ENCODE measurements around the gene FNBP1L.

Gene FNBP1L

GRCh38 chr1:93599479-93599878 lies 151.6 kb downstream of the FNBP1L start:
- Histone ChIP-seq H3K9me3 (ENCODE audit: control insufficient read depth, insufficient read depth, low read length) (no peaks in the 10 kb centered on the region), H3K27ac (ENCODE audit: low read depth, low read length) (no peak overlapping the region), H3K36me3 (ENCODE audit: control insufficient read depth, insufficient read depth, low read length) (no peaks in the 10 kb centered on the region), H3K4me3 (ENCODE audit: low read depth, low read length) (no peak overlapping the region), H3K4me1 (ENCODE audit: control insufficient read depth, insufficient read depth, low read length) (peaks cover 30% of the 10 kb centered on the region), H3K27me3 (ENCODE audit: control insufficient read depth, insufficient read depth, low read length) (no peaks in the 10 kb centered on the region), H3K9ac (ENCODE audit: low read depth, low read length) (no peak overlapping the region)

- peaks cover 18% of the 10 kb centered on the region for H3K4me1 ChIP-seq (ENCODE audit: control insufficient read depth, insufficient read depth, low read length)
- H3K27ac ChIP-seq (ENCODE audit: low read depth, low read length), result no peak overlapping the region
- no peaks in the 10 kb centered on the region for H3K9me3 ChIP-seq (ENCODE audit: control insufficient read depth, insufficient read depth, low read length)
- no peaks in the 10 kb centered on the region for H3K36me3 ChIP-seq (ENCODE audit: control insufficient read depth, insufficient read depth, low read length)
- H3K4me3 ChIP-seq (ENCODE audit: low read depth, low read length), result no peak overlapping the region
- H3K27me3 ChIP-seq (ENCODE audit: control insufficient read depth, insufficient read depth, low read length), result no peaks in the 10 kb centered on the region
- no peak overlapping the region for H3K9ac ChIP-seq (ENCODE audit: low read depth, low read length)
These were observed 152.7 kb downstream of the FNBP1L start for GRCh38 chr1:93600663-93601062.

DNA sequence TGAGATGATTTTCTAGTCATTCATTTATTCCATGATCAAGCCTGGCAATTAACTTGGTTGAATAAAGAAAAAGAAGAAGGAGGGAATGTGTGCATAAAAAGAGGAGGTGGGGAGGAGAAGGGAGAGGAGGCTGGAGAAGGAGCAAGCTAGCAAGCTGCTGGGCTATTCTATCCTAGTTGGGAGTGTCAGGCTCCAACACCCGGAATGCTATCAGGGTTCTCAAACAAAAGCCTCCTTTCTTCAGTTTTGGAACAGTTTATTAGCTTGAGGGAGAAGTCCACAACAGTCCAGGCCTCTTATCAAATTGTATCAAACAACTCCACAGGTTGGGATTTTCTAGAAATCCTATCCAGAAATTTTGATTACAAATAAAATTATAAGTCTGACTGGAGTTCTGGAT lies 153.8 kb downstream of the FNBP1L start:
- Histone ChIP-seq H3K27ac (ENCODE audit: low read depth, low read length) (no peak overlapping the region), H3K9me3 (ENCODE audit: control insufficient read depth, insufficient read depth, low read length) (no peaks in the 10 kb centered on the region), H3K9ac (ENCODE audit: low read depth, low read length) (no peak overlapping the region), H3K27me3 (ENCODE audit: control insufficient read depth, insufficient read depth, low read length) (no peaks in the 10 kb centered on the region), H3K4me3 (ENCODE audit: low read depth, low read length) (no peak overlapping the region), H3K4me1 (ENCODE audit: control insufficient read depth, insufficient read depth, low read length) (peaks cover 10% of the 10 kb centered on the region; the same call in 1 of the 2 replicates), H3K36me3 (ENCODE audit: control insufficient read depth, insufficient read depth, low read length) (no peaks in the 10 kb centered on the region)

DNA sequence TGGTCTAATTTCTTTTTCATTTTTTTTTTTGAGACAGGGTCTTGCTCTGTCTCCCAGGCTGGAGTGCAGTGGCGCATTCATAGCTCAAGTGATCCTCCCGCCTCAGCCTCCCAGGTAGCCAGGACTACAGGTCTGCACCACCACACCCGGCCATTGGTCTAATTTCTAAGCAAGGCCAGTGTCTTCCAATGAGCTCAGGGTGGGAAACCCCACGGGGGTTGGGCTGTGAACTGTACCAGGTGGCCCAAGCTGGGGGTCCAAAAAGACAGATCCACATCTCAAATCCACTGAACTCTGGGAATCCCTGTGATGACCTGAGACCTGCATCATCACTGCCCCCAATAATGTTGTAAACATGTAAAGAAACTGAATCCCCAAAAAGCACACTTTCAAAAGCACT lies 154.2 kb downstream of the FNBP1L start:
- H3K36me3 ChIP-seq (ENCODE audit: control insufficient read depth, insufficient read depth, low read length), result no peaks in the 10 kb centered on the region
- H3K9me3 ChIP-seq (ENCODE audit: control insufficient read depth, insufficient read depth, low read length), result no peaks in the 10 kb centered on the region
- H3K27me3 ChIP-seq (ENCODE audit: control insufficient read depth, insufficient read depth, low read length), result no peaks in the 10 kb centered on the region
- H3K4me3 ChIP-seq (ENCODE audit: low read depth, low read length), result no peak overlapping the region
- H3K4me1 ChIP-seq (ENCODE audit: control insufficient read depth, insufficient read depth, low read length), result peaks cover 10% of the 10 kb centered on the region; the same call in 1 of the 2 replicates
- no peak overlapping the region for H3K27ac ChIP-seq (ENCODE audit: low read depth, low read length)
- no peak overlapping the region for H3K9ac ChIP-seq (ENCODE audit: low read depth, low read length)

DNA sequence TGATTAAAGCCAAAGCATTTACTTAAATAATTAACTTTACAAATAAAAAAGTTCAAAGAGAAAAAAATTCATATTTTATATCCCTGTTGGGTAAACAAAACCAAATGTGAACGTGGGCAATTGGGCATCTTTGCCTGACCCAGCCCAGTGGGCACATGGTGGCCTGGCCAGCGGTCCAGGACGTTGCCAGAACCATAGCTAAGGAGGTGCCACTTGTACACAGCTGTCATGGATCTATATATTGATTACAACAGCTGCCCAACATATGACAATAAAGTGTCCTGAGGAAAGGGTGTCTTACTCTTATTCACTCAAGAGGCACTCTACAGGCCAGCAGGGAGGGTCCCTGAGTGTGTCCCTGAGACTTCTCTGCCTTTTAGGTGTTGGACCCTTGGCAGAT lies 155.2 kb downstream of the FNBP1L start:
- Histone ChIP-seq H3K4me3 (ENCODE audit: low read depth, low read length) (no peak overlapping the region), H3K9ac (ENCODE audit: low read depth, low read length) (no peak overlapping the region), H3K4me1 (ENCODE audit: control insufficient read depth, insufficient read depth, low read length) (peaks cover 6% of the 10 kb centered on the region; the same call in 1 of the 2 replicates), H3K36me3 (ENCODE audit: control insufficient read depth, insufficient read depth, low read length) (no peaks in the 10 kb centered on the region), H3K9me3 (ENCODE audit: control insufficient read depth, insufficient read depth, low read length) (no peaks in the 10 kb centered on the region), H3K27me3 (ENCODE audit: control insufficient read depth, insufficient read depth, low read length) (no peaks in the 10 kb centered on the region), H3K27ac (ENCODE audit: low read depth, low read length) (no peak overlapping the region)

DNA sequence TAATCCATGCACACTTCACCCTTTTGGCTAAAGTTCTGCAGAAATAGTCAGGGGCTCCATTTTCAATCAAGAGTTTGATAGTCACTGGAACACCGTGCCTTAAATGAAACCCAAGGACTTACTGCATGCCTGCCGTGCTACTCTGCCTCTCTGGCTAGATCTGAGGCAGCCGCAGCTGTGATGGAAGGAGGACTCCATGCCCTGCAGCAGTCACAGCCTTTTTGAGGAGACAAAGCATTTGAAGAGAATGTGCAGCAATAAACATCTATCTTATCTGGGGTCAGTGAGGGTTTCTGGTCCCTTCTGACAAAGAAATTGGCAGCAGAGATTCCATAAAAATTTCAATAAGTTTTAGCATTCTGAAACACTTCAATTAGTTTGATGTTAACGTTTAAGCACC lies 155.7 kb downstream of the FNBP1L start:
- H3K27me3 ChIP-seq (ENCODE audit: control insufficient read depth, insufficient read depth, low read length), result no peaks in the 10 kb centered on the region

More for the DNA sequence above, 155.7 kb downstream of the FNBP1L start:
- peaks cover under 1% of the 10 kb centered on the region; the same call in 1 of the 2 replicates for H3K4me1 ChIP-seq (ENCODE audit: control insufficient read depth, insufficient read depth, low read length)
- no peaks in the 10 kb centered on the region for H3K36me3 ChIP-seq (ENCODE audit: control insufficient read depth, insufficient read depth, low read length)
- no peak overlapping the region for H3K9ac ChIP-seq (ENCODE audit: low read depth, low read length)
- H3K27ac ChIP-seq (ENCODE audit: low read depth, low read length), result no peak overlapping the region
- H3K4me3 ChIP-seq (ENCODE audit: low read depth, low read length), result no peak overlapping the region
- no peaks in the 10 kb centered on the region for H3K9me3 ChIP-seq (ENCODE audit: control insufficient read depth, insufficient read depth, low read length)

All from HUES48 (cell line).